HK-2 (cell line): ENCODE measurements around the gene ETS2.

Source experiments
- DNase-seq: peaks from one replicate; pipeline ENCODE4 v3.0.0-alpha.2; 2018; ENCODE audit not compliant: unreplicated experiment

The ETS2 gene

GRCh38 chr21:38858812-38859205 lies 53.1 kb downstream of the ETS2 start:
- DNase-seq = no peak

DNA sequence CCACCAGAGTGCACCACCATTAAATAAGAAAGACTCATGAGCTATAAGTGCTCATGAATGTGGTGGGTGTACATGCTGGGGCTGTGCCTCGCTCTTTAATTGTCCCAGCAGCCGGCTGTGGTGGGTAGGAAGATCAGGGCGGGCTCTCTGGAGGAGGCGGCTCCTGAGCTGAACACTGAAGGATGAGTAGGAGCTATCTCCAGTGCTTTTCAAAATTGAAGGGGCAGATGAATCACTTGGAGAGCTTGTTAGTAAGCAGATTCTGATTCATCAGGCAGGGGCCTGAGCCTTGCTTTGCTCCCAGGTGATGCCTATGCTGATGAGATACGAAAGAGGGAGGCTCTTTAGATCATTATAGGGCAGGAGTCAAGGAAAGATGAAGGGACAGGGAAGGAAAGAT lies 54.1 kb downstream of the ETS2 start:
- DNase-seq = no peak

- DNase-seq = no peak
These were observed 55.3 kb downstream of the ETS2 start for GRCh38 chr21:38861056-38861455.

DNA sequence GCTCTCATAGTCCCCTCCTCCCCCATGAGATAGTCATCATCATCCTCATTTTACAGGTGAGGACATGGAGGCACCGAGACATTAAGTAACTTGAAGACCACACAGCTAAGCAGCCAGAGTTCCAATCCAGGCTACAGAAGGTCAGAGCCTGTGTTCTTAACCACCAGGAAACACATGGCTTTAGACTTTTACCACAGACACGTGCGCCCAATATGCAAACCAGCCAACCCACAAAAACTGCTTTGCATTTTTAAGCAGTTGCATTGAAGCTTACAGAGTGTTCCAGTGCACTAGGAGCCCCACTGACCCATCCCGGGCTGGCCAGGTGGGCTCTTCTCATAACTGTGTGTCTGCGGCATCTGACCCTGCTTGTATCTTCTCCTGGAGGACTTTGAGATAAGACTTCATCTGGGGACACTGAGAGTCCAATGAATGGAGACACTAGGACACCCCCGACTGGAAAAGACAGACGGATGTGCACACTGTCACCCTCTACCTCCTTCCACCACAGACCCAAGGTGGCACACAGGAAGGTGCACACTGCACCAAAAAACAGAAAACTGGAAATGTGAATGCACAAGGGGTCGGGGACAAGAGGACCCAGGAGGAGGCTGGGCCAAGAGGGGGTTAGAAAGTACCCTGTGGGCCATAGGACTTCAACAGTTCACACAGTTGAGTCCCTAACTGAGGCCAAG lies 56.4 kb downstream of the ETS2 start:
- DNase-seq = no peak

GRCh38 chr21:38863291-38863690 lies 57.6 kb downstream of the ETS2 start:
- DNase-seq = no peak

GRCh38 chr21:38863843-38864363 lies 58.2 kb downstream of the ETS2 start:
- DNase-seq = no peak

- DNase-seq = no peak
These were observed 59.2 kb downstream of the ETS2 start for GRCh38 chr21:38864964-38865363.

DNA sequence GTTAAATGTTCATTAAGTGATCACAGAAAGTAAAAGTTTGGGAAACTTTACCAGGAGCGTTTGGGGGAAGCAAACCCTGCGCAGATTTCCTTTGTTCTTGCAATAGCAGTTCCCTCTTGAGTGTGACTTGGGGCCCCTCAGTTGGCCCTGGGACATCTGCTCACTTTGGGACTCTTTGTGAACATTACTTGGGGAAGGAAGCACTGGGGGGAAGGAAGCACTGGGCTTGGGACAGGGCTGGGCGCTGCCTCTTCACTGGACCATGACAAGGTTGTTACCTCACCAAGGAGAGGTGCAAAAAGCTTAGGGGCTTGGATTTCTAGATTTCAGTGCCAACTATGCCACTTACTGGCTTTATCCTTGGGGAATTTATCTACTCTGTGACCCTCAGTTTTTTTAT lies 63.5 kb downstream of the ETS2 start:
- no peak for DNase-seq

- DNase-seq = no peak
These were observed 64.2 kb downstream of the ETS2 start for GRCh38 chr21:38869946-38870345.
